Measurements from ENCODE around the gene ARHGAP18. TPM values are rescaled to one million over a fixed set of nuclear protein-coding genes. Genes with fewer than 3 reads are reported as not detected.

The ARHGAP18 gene
- total RNA-seq, 4 donors from 2014 or later = 29.1 to 47.2 (median 38.5) TPM

GRCh38 chr6:129672881-129673631 lies 36.9 kb downstream of the ARHGAP18 start:
- no peak for DNase-seq (ENCODE audit: low spot score)
- peak; percentile 78 for ATAC-seq (ENCODE audit: low FRiP score)
- TF ChIP-seq, protein P1, sequence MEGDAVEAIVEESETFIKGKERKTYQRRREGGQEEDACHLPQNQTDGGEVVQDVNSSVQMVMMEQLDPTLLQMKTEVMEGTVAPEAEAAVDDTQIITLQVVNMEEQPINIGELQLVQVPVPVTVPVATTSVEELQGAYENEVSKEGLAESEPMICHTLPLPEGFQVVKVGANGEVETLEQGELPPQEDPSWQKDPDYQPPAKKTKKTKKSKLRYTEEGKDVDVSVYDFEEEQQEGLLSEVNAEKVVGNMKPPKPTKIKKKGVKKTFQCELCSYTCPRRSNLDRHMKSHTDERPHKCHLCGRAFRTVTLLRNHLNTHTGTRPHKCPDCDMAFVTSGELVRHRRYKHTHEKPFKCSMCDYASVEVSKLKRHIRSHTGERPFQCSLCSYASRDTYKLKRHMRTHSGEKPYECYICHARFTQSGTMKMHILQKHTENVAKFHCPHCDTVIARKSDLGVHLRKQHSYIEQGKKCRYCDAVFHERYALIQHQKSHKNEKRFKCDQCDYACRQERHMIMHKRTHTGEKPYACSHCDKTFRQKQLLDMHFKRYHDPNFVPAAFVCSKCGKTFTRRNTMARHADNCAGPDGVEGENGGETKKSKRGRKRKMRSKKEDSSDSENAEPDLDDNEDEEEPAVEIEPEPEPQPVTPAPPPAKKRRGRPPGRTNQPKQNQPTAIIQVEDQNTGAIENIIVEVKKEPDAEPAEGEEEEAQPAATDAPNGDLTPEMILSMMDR (IDR thresholded peaks at IDR 0.05) = no peak

DNA sequence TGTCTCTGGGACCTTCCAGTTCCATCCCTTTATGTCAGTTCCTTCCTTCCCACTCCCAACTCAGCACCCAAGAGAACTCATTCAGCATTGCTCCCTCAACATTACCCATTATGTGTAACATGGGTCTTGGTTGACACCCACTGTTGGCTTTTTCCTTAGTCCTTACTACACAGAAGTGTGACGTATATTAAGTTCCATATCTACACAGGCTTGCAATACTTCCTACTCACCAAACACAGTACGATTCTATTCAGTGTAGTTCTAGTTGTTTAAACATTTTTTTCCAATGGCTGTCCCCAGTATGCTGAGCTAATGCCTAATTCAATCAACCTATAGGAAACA lies 37.7 kb downstream of the ARHGAP18 start:
- DNase-seq (ENCODE audit: low spot score) (no peak), ATAC-seq (ENCODE audit: low FRiP score) (no peak)
- TF ChIP-seq, protein P1 (IDR thresholded peaks at IDR 0.05) = no peak

DNA sequence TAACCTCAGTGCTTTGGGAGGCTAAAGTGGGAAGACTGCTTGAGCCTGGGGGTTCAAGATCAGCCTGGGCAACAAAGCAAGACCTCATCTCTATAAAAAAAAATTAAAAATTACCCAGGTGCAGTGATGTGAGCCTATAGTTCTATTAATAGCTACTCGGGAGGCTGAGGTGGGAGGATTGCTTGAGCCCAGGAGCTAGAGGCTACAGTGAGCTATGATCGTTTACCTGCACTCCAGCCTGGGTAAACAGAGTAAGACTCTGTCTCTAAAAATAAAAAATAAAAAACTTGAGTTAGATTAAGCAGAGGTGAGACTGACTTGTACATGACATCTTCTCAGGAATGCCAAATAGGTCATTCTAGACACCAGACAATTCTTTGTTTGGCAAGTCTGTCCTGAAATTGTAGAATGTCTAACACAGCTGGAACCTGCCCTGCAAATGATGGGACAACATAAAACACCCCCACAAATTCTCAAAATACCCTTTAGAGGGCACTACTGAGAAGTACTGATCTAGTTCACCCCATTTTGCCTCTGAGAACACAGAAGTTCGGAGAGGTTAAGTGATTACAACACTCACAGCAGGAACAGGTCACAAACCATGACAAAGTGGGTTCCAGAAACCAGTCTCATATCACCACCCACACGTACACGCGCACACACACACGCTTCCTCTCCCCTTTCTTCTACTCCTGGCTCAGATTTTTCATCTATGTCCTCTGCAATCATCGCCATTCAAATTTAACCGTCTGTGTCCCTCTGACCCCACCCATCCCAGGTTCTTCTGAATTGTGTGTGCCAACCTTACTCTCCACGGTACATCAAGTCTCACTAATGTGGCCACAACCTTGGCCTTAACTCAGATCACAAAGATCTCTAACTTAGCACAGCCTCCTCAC lies 38.3 kb downstream of the ARHGAP18 start:
- no peak for DNase-seq (ENCODE audit: low spot score)
- ATAC-seq (ENCODE audit: low FRiP score) = peak; percentile 37
- TF ChIP-seq, protein P1 (IDR thresholded peaks at IDR 0.05) = no peak

DNA sequence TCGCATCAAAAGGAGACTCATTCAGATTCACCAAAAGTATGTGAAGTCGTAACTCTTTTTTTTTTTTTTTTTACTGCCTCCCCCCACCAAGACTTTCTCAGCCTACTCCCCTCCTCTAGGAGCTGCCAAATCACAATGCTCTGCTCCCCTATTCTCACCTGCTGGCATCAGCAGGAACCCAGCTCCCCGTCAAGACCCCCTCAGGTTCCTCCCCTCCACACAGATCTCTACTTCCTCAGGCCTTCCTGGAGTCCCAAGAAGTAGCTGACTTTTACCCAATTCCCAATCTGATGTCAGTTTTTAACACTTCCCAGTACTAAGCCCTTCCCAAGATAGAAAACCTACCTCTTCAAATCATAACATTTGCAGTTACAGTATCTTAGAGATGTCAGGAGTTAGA lies 39.3 kb downstream of the ARHGAP18 start:
- DNase-seq (ENCODE audit: low spot score) (no peak), ATAC-seq (ENCODE audit: low FRiP score) (no peak)
- TF ChIP-seq, protein P1 (IDR thresholded peaks at IDR 0.05) = no peak

- no peak for ATAC-seq (ENCODE audit: low FRiP score)
- TF ChIP-seq, protein P1 (IDR thresholded peaks at IDR 0.05) = no peak
Measured at GRCh38 chr6:129667621-129668020, 42.4 kb downstream of the ARHGAP18 start.

GRCh38 chr6:129667034-129667433 lies 42.9 kb downstream of the ARHGAP18 start:
- DNase-seq (ENCODE audit: low spot score) (no peak), ATAC-seq (ENCODE audit: low FRiP score) (no peak)

More at GRCh38 chr6:129667621-129668020, 42.4 kb downstream of the ARHGAP18 start:
- no peak for DNase-seq (ENCODE audit: low spot score)

More at GRCh38 chr6:129667034-129667433, 42.9 kb downstream of the ARHGAP18 start:
- TF ChIP-seq, protein P1 (IDR thresholded peaks at IDR 0.05) = no peak
